H1 (cell line): ENCODE results near the gene KRT13. TPM values are rescaled to one million over a fixed set of nuclear protein-coding genes. Genes with fewer than 3 reads are reported as not detected.

ENCODE experiments used
- CTCF ChIA-PET: fragments of 300-600 bp; sonication (Branson Sonifier 250); formaldehyde crosslinking; loops from one replicate; lab custom pipeline; 2021; ENCODE audit not compliant: partially characterized antibody; lab: Charles Lee
- POLR2A ChIA-PET: fragments of 300-600 bp; sonication (Branson Sonifier 250); formaldehyde crosslinking; loops from one replicate; lab custom pipeline; 2021; ENCODE audit warnings: inconsistent platforms; ENCODE audit not compliant: partially characterized antibody; lab: Charles Lee
- DNase-seq, 2 experiments: peaks; one replicate each; pipeline versions ENCODE4 v3.0.0 to v3.0.0-alpha.2; 2010 to 2022; ENCODE audit warnings: low spot score in 2 of 2, low read depth in 1 of 2, mixed read lengths in 1 of 2
- FAIRE-seq: peaks from 2 replicates; lab custom pipeline; 2011; peaks lifted over from hg19 to GRCh38; lab: Jason Lieb, UNC
- H2AFZ ChIP-seq: 2 replicates; pipeline ENCODE4 v1.8.1; 2012; ENCODE audit warnings: low read length, inconsistent platforms
- H2AK5ac ChIP-seq: 2 replicates; pipeline ENCODE4 v1.6.1; 2013; ENCODE audit warnings: low read depth, low read length
- H2BK120ac ChIP-seq: replicated peaks from 2 replicates; pipeline ENCODE3; 2013; ENCODE audit warnings: low read depth, low read length, inconsistent platforms
- H2BK12ac ChIP-seq: 2 replicates; pipeline ENCODE4 v1.6.1; 2013; ENCODE audit warnings: low read depth, low read length
- H2BK15ac ChIP-seq: 2 replicates; pipeline ENCODE4 v1.6.1; 2013; ENCODE audit warnings: low read length
- H2BK20ac ChIP-seq: 2 replicates; pipeline ENCODE4 v1.6.1; 2013; ENCODE audit warnings: low read length
- H2BK5ac ChIP-seq: 2 replicates; pipeline ENCODE4 v1.6.1; 2013; ENCODE audit warnings: low read depth, low read length
- H3K14ac ChIP-seq: 2 replicates; pipeline ENCODE4 v1.6.1; 2013; ENCODE audit warnings: inconsistent platforms; ENCODE audit not compliant: insufficient read length
- H3K18ac ChIP-seq: 2 replicates; pipeline ENCODE4 v1.6.1; 2013; ENCODE audit warnings: low read length; ENCODE audit errors: extremely low read depth
- H3K23ac ChIP-seq: 2 replicates; pipeline ENCODE4 v1.6.1; 2013; ENCODE audit warnings: inconsistent platforms; ENCODE audit not compliant: insufficient read length
- H3K23me2 ChIP-seq: 2 replicates; pipeline ENCODE4 v1.6.1; 2013; ENCODE audit warnings: low read depth, low read length
- H3K27ac ChIP-seq: 2 replicates; pipeline ENCODE4 v1.6.1; 2011; ENCODE audit warnings: low read depth, low read length, inconsistent platforms
- H3K27me3 ChIP-seq, 4 experiments: replicated peaks in 1 of 4; 1 replicate in 1 of 4; 2 replicates in 3 of 4; pipeline versions ENCODE4 v1.6.1 to v1.8.1; 2011 to 2013; ENCODE audit warnings: low read length in 3 of 4, mild to moderate bottlenecking in 3 of 4, inconsistent platforms in 2 of 4, mixed read lengths in 2 of 4, moderate library complexity in 1 of 4; ENCODE audit not compliant: control insufficient read depth in 3 of 4, insufficient read depth in 3 of 4; ENCODE audit errors: extremely low read depth in 1 of 4
- H3K36me3 ChIP-seq, 4 experiments: 2 replicates each; pipeline versions ENCODE4 v1.6.1 to v1.8.1; 2011 to 2013; ENCODE audit warnings: mild to moderate bottlenecking in 4 of 4, low read length in 3 of 4, moderate library complexity in 2 of 4, control low read depth in 1 of 4, inconsistent platforms in 1 of 4; ENCODE audit not compliant: insufficient read depth in 4 of 4, control insufficient read depth in 2 of 4
- H3K4ac ChIP-seq: replicated peaks from 2 replicates; pipeline ENCODE3; 2013; ENCODE audit warnings: low read length, low read depth, mixed read lengths, inconsistent platforms; ENCODE audit not compliant: insufficient read length
- H3K4me1 ChIP-seq, 4 experiments: replicated peaks in 1 of 4; 1 replicate in 1 of 4; 2 replicates in 3 of 4; pipeline versions ENCODE4 v1.6.1 to v1.8.1; 2011 to 2013; ENCODE audit warnings: low read length in 3 of 4, inconsistent platforms in 2 of 4, mixed read lengths in 1 of 4; ENCODE audit not compliant: insufficient read depth in 4 of 4, control insufficient read depth in 3 of 4
- H3K4me2 ChIP-seq, 2 experiments: 2 replicates each; pipeline versions ENCODE4 v1.6.1 to v1.8.1; 2011 to 2013; ENCODE audit warnings: low read depth in 2 of 2, low read length in 2 of 2, control low read depth in 1 of 2, inconsistent platforms in 1 of 2, mild to moderate bottlenecking in 1 of 2; ENCODE audit not compliant: insufficient read depth in 1 of 2
- H3K4me3 ChIP-seq, 4 experiments: fragments of 200-600, 300-600 bp in 1 of 4; sonication (generic), shearing (Covaris generic), sonication (Bioruptor Twin) in 1 of 4; 2 replicates each; pipeline versions ENCODE4 v1.5.1 to v1.8.1; 2011 to 2016; ENCODE audit warnings: low read length in 4 of 4, low read depth in 3 of 4, control low read depth in 2 of 4, inconsistent platforms in 2 of 4, mild to moderate bottlenecking in 2 of 4, mixed read lengths in 1 of 4, moderate library complexity in 1 of 4; ENCODE audit not compliant: insufficient read depth in 2 of 4; ENCODE audit errors: extremely low read depth in 1 of 4
- H3K56ac ChIP-seq: replicated peaks from 2 replicates; pipeline ENCODE3; 2013; ENCODE audit warnings: low read depth, mild to moderate bottlenecking, mixed read lengths, low read length, inconsistent platforms; ENCODE audit not compliant: insufficient read length
- H3K79me1 ChIP-seq: 2 replicates; pipeline ENCODE4 v1.6.1; 2013; ENCODE audit warnings: low read depth, low read length, control low read depth
- H3K79me2 ChIP-seq, 2 experiments: 2 replicates each; pipeline versions ENCODE4 v1.6.1 to v1.8.1; 2012 to 2013; ENCODE audit warnings: low read length in 2 of 2, mild to moderate bottlenecking in 2 of 2, inconsistent platforms in 1 of 2; ENCODE audit not compliant: insufficient read depth in 2 of 2, control insufficient read depth in 1 of 2
- H3K9ac ChIP-seq, 4 experiments: replicated peaks in 1 of 4; 1 replicate in 1 of 4; 2 replicates in 3 of 4; pipeline versions ENCODE4 v1.6.1 to v1.8.1; 2011 to 2013; ENCODE audit warnings: low read depth in 3 of 4, low read length in 3 of 4, control low read depth in 2 of 4, mild to moderate bottlenecking in 2 of 4, moderate library complexity in 2 of 4, inconsistent platforms in 1 of 4; ENCODE audit errors: extremely low read depth in 1 of 4
- H3K9me3 ChIP-seq, 2 experiments: 2 replicates each; pipeline versions ENCODE4 v1.6.1 to v1.8.1; 2012 to 2013; ENCODE audit warnings: mild to moderate bottlenecking in 2 of 2, moderate library complexity in 2 of 2, control low read depth in 1 of 2, inconsistent platforms in 1 of 2, low read depth in 1 of 2, low read length in 1 of 2, mixed read lengths in 1 of 2; ENCODE audit not compliant: insufficient read depth in 2 of 2
- H4K20me1 ChIP-seq, 2 experiments: replicated peaks in 1 of 2; 2 replicates each; pipeline versions ENCODE3 to v1.8.1; 2011 to 2013; ENCODE audit warnings: inconsistent platforms in 2 of 2, low read length in 2 of 2, mild to moderate bottlenecking in 1 of 2; ENCODE audit not compliant: insufficient read depth in 2 of 2, control insufficient read depth in 1 of 2
- H4K5ac ChIP-seq: 2 replicates; pipeline ENCODE4 v1.6.1; 2013; ENCODE audit warnings: low read length, low read depth, mixed read lengths, inconsistent platforms; ENCODE audit not compliant: insufficient read length
- H4K8ac ChIP-seq: 2 replicates; pipeline ENCODE4 v1.8.0; 2013; ENCODE audit warnings: mild to moderate bottlenecking, moderate library complexity, low read length, inconsistent platforms; ENCODE audit not compliant: insufficient read depth; ENCODE audit errors: extremely low read depth
- H4K91ac ChIP-seq: replicated peaks from 2 replicates; pipeline ENCODE3; 2013; ENCODE audit warnings: low read length, mixed read lengths, inconsistent platforms; ENCODE audit not compliant: insufficient read length
- CTCF ChIP-seq, 3 experiments: IDR thresholded peaks; 1 replicate in 2 of 3; 2 replicates in 1 of 3; pipeline versions ENCODE4 v1.5.1 to v1.6.1; 2011; ENCODE audit warnings: low read length in 3 of 3, mild to moderate bottlenecking in 3 of 3, inconsistent platforms in 2 of 3, low read depth in 1 of 3, moderate library complexity in 1 of 3; ENCODE audit not compliant: insufficient read depth in 1 of 3; ENCODE audit errors: control extremely low read depth in 1 of 3
- KDM1A ChIP-seq: fragments of 200-600, 300-600 bp; sonication (generic); IDR thresholded peaks from 2 replicates; pipeline ENCODE4 v1.7.1; 2016; ENCODE audit warnings: mild to moderate bottlenecking, low read length, borderline replicate concordance
- MAFK ChIP-seq: IDR thresholded peaks from 2 replicates; pipeline ENCODE4 v1.6.1; 2012; ENCODE audit warnings: low read depth, mild to moderate bottlenecking, improper control_type of control experiment, low read length
- RBBP5 ChIP-seq: IDR thresholded peaks from 2 replicates; pipeline ENCODE4 v1.7.1; 2012; ENCODE audit warnings: low read depth, mild to moderate bottlenecking, inconsistent platforms, low read length, moderate library complexity, borderline replicate concordance
- TAF7 ChIP-seq: optimal IDR thresholded peaks from 2 replicates; pipeline ENCODE3; 2011; ENCODE audit warnings: low read depth, mild to moderate bottlenecking, inconsistent platforms, low read length, moderate library complexity, borderline replicate concordance
- TCF12 ChIP-seq: IDR thresholded peaks from 2 replicates; pipeline ENCODE4 v1.6.1; 2011; ENCODE audit warnings: low read depth, mild to moderate bottlenecking, low read length
- TEAD4 ChIP-seq: IDR thresholded peaks from 2 replicates; pipeline ENCODE4 v1.6.1; 2012; ENCODE audit warnings: low read depth, low read length, inconsistent platforms, mixed read lengths
- WGBS, 2 experiments: shearing (Covaris generic) in 1 of 2; methylation state at CpG; one replicate each; pipeline versions ENCODE4 v1.1.6 to v1.1.7; 2013 to 2015; ENCODE audit warnings: low lambda C conversion rate in 2 of 2, mixed read lengths in 2 of 2, inconsistent platforms in 1 of 2, low coverage in 1 of 2, missing lambda C conversion rate in 1 of 2; ENCODE audit not compliant: insufficient replicate concordance in 2 of 2, insufficient coverage in 1 of 2, insufficient read length in 1 of 2; ENCODE audit errors: extremely low coverage in 1 of 2, missing lambda C conversion rate in 1 of 2; 5-methylcytosine and 5-hydroxymethylcytosine counted together
- polyA plus RNA-seq, 7 experiments: library from polyadenylated mRNA; depleted of rRNA in 3 of 7; stranded (reverse) in 5 of 7; unstranded in 2 of 7; fragments of >200 nt in 5 of 7; fragments of 200-250 nt in 2 of 7; gene quantifications; 1 replicate in 5 of 7; 2 replicates in 1 of 7; 4 replicates in 1 of 7; pipeline versions ENCODE4 v1.2.1 to v1.2.3, GENCODE V29; 2011 to 2013; ENCODE audit warnings: missing spikeins in 2 of 7, mixed read lengths in 2 of 7
- total RNA-seq: library from RNA; stranded (reverse); fragmentation: NEBNext Ultra II Directional; extraction: Animal tissue kit (Norgen Biotek cat#: 25700); gene quantifications from 2 replicates; pipeline ENCODE4 v1.2.1, GENCODE V29; 2021
- TF ChIP-seq, protein P1 (sequence below): IDR thresholded peaks from 2 replicates; pipeline ENCODE4 v1.6.1; 2012; ENCODE audit warnings: inconsistent platforms

Gene KRT13
- total and polyA plus RNA-seq, 2 of the 8 experiments (the other 6 are each of a cell fraction or from before 2014, with no cell fraction given): 0.09 TPM; not detected in 1

DNA sequence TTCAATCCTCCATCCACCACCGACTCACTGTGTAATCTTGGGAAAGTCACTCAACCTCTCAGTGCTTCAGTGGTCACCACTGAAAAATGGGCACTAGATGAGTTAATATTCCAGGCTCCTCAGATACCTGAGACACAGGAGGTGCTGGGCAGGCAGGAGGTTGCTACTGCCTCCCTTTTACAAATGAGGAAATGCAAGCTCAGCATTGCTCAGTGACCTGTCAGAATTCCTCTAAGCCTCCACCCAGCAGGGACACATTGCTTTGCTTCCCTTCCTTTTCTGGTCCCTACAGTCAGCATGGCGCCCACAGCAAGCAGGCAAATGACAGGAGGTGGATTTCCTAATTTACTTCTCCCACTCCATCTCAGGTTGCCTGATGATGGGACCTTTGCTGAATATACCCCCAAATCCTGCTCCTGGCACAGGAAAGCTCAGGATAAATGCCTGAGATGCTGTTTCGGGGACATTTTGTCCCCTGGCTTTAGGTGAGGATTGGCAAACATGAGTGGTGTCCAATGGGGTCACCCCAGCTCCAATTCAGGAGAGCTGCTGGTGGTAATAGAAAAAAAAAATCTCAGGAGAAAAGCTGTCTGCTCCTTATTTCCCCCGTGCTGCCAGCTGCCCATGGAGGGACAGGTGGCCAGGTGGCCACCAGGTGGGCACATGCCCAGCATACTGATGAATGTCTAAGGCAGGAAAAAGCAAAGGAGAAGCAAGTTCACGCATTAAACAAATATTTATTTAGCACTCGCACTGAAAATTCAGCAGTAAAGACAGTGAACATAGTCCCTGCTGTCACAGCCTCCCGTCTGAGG is 5.0 kb upstream of the KRT13 start:
- DNase-seq: no peak
- no peak overlapping the region for H4K91ac ChIP-seq
- FAIRE-seq: no peak
- H2BK120ac ChIP-seq: no peak overlapping the region
- no peak overlapping the region for H3K14ac ChIP-seq
- H3K9ac ChIP-seq: no peak overlapping the region
- H3K27me3 ChIP-seq: no peaks in the 10 kb centered on the region; a peak in 1 of 7 replicates
- H3K9me3 ChIP-seq: no peaks in the 10 kb centered on the region
- no peaks in the 10 kb centered on the region for H3K36me3 ChIP-seq
- no peak overlapping the region for H3K18ac ChIP-seq
- WGBS, 2 experiments: 81% methylated on average over 7 of the region's 7 CpGs; no CpG with 5 or more reads in 1 of the 2 experiments
- no peak overlapping the region for H2AFZ ChIP-seq
- H2AK5ac ChIP-seq: no peak overlapping the region
- H2BK12ac ChIP-seq: no peak overlapping the region
- no peak overlapping the region for H4K8ac ChIP-seq
- no peaks in the 10 kb centered on the region for H3K79me1 ChIP-seq
- H3K4me1 ChIP-seq: peaks cover 0 to 5% (median 3%) of the 10 kb centered on the region in 4 experiments; a peak in 5 of 7 replicates
- ChIA-PET POLR2A (interaction anchor here (0.7 to 2.5 kb wide), 3 partner anchors 15 to 18 kb away, joined by 3 to 8 read pairs (median 4); no protein-coding TSS in a partner anchor), CTCF (interaction anchor here (0.8 to 33.9 kb wide), 5 partner anchors 11 to 153 kb away, joined by 3 to 427 read pairs (median 3); partner anchors contain the start of gene KRT19)
- no peaks in the 10 kb centered on the region for H4K20me1 ChIP-seq
- no peak overlapping the region for H2BK15ac ChIP-seq
- H3K79me2 ChIP-seq: no peaks in the 10 kb centered on the region
- no peaks in the 10 kb centered on the region; the same call in 1 of the 2 replicates for H3K23me2 ChIP-seq
- no peak overlapping the region for H4K5ac ChIP-seq
- H2BK20ac ChIP-seq: no peak overlapping the region
- H3K56ac ChIP-seq: no peak overlapping the region
- no peak overlapping the region for H2BK5ac ChIP-seq
- H3K4ac ChIP-seq: no peak overlapping the region
- no peak overlapping the region for H3K4me3 ChIP-seq
- H3K23ac ChIP-seq: no peak overlapping the region
- no peak overlapping the region for H3K27ac ChIP-seq
- H3K4me2 ChIP-seq: no peak overlapping the region
- TF ChIP-seq TEAD4 (0 out of 2 replicates have a peak, but pooled peaks have one; percentile 22), TCF12 (no peak), RBBP5 (no peak), MAFK (peak; percentile 95), CTCF (IDR thresholded peaks at IDR 0.05; ENCODE audit: control extremely low read depth in 1 of 3, insufficient read depth in 1 of 3, low read depth in 1 of 3, low read length in 3 of 3) (peak in 1 of 3 experiments; percentile 17; a peak in 1 of 4 replicates), KDM1A (no peak), TAF7 (no peak)
- TF ChIP-seq, protein P1, sequence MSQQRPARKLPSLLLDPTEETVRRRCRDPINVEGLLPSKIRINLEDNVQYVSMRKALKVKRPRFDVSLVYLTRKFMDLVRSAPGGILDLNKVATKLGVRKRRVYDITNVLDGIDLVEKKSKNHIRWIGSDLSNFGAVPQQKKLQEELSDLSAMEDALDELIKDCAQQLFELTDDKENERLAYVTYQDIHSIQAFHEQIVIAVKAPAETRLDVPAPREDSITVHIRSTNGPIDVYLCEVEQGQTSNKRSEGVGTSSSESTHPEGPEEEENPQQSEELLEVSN: no peak
